ENCODE results near the gene TMEM156.

TMEM156 gene

DNA sequence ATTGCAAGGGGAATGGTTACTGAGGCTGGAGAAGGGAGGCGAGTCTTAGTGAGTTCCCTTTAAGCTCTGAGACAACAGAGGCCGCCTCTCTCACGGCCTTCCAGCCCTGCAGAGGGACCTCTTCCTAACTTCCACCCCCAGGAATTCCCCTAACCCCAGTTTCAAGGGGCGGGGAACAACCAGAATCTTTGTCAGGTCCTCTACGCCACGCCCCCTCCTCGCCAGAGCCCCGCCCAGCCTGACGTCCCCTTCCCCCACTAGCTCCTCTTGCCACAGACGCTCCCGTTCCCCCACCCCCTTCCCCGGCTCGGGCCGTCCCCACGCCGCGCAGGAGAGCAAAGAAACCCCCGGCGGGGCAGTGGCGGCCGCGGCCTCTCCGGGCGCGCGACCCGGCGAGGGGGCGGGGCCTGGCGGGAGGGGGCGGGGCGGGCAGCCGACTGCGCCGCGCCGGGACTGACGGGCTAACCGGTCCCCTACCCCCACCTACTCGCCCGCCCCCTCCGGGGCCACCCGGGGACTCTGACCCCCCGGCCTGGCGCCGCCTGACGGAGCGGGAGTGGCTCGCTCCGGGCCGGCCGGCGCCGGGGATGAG is 12.3 kb upstream of the TMEM156 start:
- ATAC-seq (ENCODE audit: low read depth) (peak; percentile 52), DNase-seq (ENCODE audit: low spot score) (peak; percentile 90)
- Histone ChIP-seq H3K4me1 (ENCODE audit: insufficient read depth, poor library complexity, severe bottlenecking) (peaks cover 44% of the 10 kb centered on the region), H3K27me3 (ENCODE audit: insufficient read depth, poor library complexity, severe bottlenecking) (no peaks in the 10 kb centered on the region), H3K4me3 (ENCODE audit: severe bottlenecking) (peak overlapping the region; percentile 99), H3K27ac (ENCODE audit: poor library complexity, severe bottlenecking) (peak overlapping the region; percentile 95), H3K9me3 (ENCODE audit: severe bottlenecking) (no peaks in the 10 kb centered on the region), H3K36me3 (ENCODE audit: low read depth) (peaks cover 16% of the 10 kb centered on the region)
- TF ChIP-seq, protein P1, sequence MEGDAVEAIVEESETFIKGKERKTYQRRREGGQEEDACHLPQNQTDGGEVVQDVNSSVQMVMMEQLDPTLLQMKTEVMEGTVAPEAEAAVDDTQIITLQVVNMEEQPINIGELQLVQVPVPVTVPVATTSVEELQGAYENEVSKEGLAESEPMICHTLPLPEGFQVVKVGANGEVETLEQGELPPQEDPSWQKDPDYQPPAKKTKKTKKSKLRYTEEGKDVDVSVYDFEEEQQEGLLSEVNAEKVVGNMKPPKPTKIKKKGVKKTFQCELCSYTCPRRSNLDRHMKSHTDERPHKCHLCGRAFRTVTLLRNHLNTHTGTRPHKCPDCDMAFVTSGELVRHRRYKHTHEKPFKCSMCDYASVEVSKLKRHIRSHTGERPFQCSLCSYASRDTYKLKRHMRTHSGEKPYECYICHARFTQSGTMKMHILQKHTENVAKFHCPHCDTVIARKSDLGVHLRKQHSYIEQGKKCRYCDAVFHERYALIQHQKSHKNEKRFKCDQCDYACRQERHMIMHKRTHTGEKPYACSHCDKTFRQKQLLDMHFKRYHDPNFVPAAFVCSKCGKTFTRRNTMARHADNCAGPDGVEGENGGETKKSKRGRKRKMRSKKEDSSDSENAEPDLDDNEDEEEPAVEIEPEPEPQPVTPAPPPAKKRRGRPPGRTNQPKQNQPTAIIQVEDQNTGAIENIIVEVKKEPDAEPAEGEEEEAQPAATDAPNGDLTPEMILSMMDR (IDR thresholded peaks at IDR 0.05; ENCODE audit: poor library complexity, severe bottlenecking): no peak

DNA sequence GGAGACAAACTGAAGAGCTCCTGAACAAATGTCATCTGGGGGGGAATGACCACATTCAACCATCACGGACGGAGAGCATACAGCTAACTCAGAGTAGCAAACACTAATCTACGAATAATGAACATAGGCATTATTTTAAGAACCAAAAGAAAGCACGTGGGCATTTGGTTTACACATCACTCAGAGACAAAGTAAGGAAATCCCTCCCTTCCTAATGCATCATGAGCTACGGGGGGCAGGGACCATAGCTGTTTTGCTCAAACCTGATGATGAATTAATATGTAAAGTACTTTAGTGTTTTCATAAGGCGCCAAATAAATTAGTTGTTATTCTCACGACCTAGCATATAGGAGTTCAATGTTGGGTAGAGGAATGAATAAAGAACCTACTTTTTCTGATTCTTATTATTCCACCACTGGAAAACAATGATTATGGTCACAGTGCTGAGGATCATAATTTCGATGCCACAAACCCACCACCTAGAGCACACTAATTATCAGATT is 11.7 kb upstream of the TMEM156 start:
- H3K4me1 ChIP-seq (ENCODE audit: insufficient read depth, poor library complexity, severe bottlenecking): peaks cover 46% of the 10 kb centered on the region
- H3K27ac ChIP-seq (ENCODE audit: poor library complexity, severe bottlenecking): peak overlapping the region; percentile 95
- no peaks in the 10 kb centered on the region for H3K27me3 ChIP-seq (ENCODE audit: insufficient read depth, poor library complexity, severe bottlenecking)
- H3K36me3 ChIP-seq (ENCODE audit: low read depth): peaks cover 11% of the 10 kb centered on the region
- TF ChIP-seq, protein P1 (IDR thresholded peaks at IDR 0.05; ENCODE audit: poor library complexity, severe bottlenecking): no peak
- no peak for ATAC-seq (ENCODE audit: low read depth)
- DNase-seq (ENCODE audit: low spot score): no peak
- no peaks in the 10 kb centered on the region for H3K9me3 ChIP-seq (ENCODE audit: severe bottlenecking)
- H3K4me3 ChIP-seq (ENCODE audit: severe bottlenecking): peak overlapping the region; percentile 99

DNA sequence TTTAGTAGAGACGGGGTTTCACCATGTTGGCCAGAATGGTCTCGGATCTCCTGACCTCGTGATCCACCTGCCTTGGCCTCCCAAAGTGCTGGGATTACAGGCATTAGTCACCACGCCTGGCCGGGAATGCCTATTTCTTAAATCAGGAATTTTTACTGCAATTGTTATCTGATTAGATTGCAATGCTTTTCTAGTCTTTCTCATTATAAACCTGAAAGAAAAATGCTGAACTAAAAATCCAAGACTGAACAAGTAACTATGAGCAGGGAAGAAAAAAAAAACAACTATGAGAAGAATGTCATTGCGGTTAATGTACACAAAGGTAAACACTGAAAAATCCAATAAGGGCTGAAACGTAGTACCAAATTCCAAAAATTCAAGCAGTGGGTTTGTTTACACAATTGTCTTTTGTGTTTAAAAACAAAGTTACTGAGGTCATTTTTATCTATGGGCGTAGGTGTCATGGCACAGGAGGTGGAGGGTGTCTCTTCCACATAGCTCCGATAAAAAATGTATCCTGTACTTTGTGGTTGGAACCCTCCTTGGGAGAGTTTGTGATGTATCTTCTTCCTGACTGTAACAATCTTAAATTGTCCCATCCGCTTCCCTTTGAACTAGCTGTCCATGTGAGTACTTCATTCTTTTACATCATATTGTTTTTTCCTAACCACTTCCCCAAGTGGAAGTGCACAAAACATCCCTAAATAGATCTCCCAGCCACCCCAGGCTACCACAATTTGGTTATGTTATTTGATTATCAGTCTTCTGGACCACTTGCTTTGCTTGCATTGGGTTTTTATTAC is 11.1 kb upstream of the TMEM156 start:
- ATAC-seq (ENCODE audit: low read depth) (peak; percentile 30), DNase-seq (ENCODE audit: low spot score) (no peak)
- Histone ChIP-seq H3K27me3 (ENCODE audit: insufficient read depth, poor library complexity, severe bottlenecking) (no peaks in the 10 kb centered on the region), H3K9me3 (ENCODE audit: severe bottlenecking) (no peaks in the 10 kb centered on the region), H3K4me1 (ENCODE audit: insufficient read depth, poor library complexity, severe bottlenecking) (peaks cover 51% of the 10 kb centered on the region), H3K36me3 (ENCODE audit: low read depth) (peaks cover 8% of the 10 kb centered on the region; the same call in 1 of the 2 replicates), H3K27ac (ENCODE audit: poor library complexity, severe bottlenecking) (peak overlapping the region; percentile 95), H3K4me3 (ENCODE audit: severe bottlenecking) (no peak overlapping the region)
- TF ChIP-seq, protein P1 (IDR thresholded peaks at IDR 0.05; ENCODE audit: poor library complexity, severe bottlenecking): no peak

DNA sequence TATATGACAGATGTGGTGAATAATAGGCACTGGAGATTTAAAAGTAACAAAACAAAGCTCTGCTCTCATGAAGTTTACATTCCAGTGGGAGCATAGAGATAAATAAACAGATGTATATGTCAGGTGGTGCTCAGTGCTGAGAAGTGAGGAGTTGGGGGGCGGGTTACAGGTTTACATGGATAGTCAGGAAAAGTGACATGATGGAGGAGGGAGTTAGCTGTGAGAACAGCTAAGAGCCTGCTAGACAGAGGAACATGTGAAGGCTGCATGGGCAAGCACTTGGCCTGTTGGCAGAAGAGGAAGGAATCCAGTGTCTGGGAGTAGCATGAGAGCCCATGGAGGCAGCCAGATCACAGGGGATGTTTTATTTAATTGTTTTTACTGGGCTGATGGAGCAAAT is 10.2 kb upstream of the TMEM156 start:
- DNase-seq (ENCODE audit: low spot score): no peak
- TF ChIP-seq, protein P1 (IDR thresholded peaks at IDR 0.05; ENCODE audit: poor library complexity, severe bottlenecking): no peak
- H3K36me3 ChIP-seq (ENCODE audit: low read depth): no peaks in the 10 kb centered on the region
- H3K9me3 ChIP-seq (ENCODE audit: severe bottlenecking): no peaks in the 10 kb centered on the region
- H3K27me3 ChIP-seq (ENCODE audit: insufficient read depth, poor library complexity, severe bottlenecking): no peaks in the 10 kb centered on the region
- ATAC-seq (ENCODE audit: low read depth): no peak
- H3K4me3 ChIP-seq (ENCODE audit: severe bottlenecking): no peak overlapping the region
- H3K4me1 ChIP-seq (ENCODE audit: insufficient read depth, poor library complexity, severe bottlenecking): peaks cover 55% of the 10 kb centered on the region
- peak overlapping the region; percentile 95 for H3K27ac ChIP-seq (ENCODE audit: poor library complexity, severe bottlenecking)
